Activated naive CD8-positive, alpha-beta T cell treated with anti-CD3 and anti-CD28 coated beads, Interleukin-2, amount 50 U/mL, for 24 hours (primary cell): ENCODE measurements around the gene PARVA.

Experiments used
- ATAC-seq: fragments of 150-1000 bp; cut with Tn5 transposase; one replicate; pipeline ENCODE4 v1.10.0; 2021
- DNase-seq: peaks from one replicate; pipeline ENCODE4 v3.0.0; 2021
- H3K27ac Mint-ChIP-seq: one replicate; pipeline ENCODE4 v1.8.0; 2021; ENCODE audit warnings: mild to moderate bottlenecking, mixed read lengths
- H3K27me3 Mint-ChIP-seq: one replicate; pipeline ENCODE4 v1.8.0; 2021; ENCODE audit warnings: mixed read lengths
- H3K36me3 Mint-ChIP-seq: one replicate; pipeline ENCODE4 v1.8.0; 2021; ENCODE audit warnings: low read depth, mixed read lengths
- H3K4me1 Mint-ChIP-seq: one replicate; pipeline ENCODE4 v1.8.0; 2021; ENCODE audit warnings: mixed read lengths
- H3K4me3 Mint-ChIP-seq: one replicate; pipeline ENCODE4 v1.8.0; 2021; ENCODE audit warnings: mild to moderate bottlenecking, moderate library complexity, mixed read lengths
- H3K9me3 Mint-ChIP-seq: one replicate; pipeline ENCODE4 v1.8.0; 2021; ENCODE audit warnings: mixed read lengths

Gene PARVA

DNA sequence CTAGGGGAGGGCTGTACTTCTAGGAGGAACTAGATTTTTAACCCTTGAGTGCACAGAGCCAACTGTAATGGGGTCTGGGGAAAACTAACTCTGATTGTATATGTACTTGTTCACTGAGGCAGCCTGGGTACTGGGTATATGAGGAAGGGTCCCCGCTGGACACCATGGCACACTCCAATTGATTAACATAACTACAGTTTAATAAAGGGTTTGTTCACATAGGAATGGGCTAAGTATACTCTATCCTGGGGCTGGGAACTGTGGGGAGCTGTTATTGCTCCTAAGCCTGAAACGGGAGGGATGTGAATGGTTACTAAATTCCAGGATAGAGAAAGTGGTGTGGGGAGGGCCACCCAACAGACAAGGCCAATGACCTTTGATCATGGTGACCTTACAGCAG lies 67.6 kb downstream of the PARVA start:
- H3K27me3 Mint-ChIP-seq: peaks cover 2% of the 10 kb centered on the region
- no peaks in the 10 kb centered on the region for H3K4me1 Mint-ChIP-seq
- H3K27ac Mint-ChIP-seq: no peak overlapping the region
- ATAC-seq: no peak
- no peak for DNase-seq
- no peak overlapping the region for H3K4me3 Mint-ChIP-seq
- no peaks in the 10 kb centered on the region for H3K9me3 Mint-ChIP-seq
- H3K36me3 Mint-ChIP-seq: no peaks in the 10 kb centered on the region

DNA sequence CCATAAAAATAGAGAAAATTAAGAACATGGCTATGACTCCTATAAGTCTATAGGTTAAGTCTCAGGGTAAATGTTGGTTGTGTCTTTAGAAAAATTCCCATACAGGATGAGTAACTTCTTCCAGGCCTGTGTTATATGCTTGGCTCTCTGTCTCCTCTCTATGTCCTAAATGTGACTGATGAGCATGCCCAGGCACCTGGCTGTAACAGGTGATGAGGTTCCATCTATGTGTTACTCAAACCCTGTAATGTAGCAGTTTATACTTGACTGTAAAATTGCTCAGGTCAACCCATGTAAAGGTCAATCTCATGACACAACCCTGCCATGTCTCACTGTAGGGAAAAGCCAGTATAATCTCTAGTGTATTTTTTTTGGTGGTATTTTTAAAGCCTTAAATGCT lies 69.5 kb downstream of the PARVA start:
- Mint-ChIP-seq H3K36me3 (no peaks in the 10 kb centered on the region), H3K9me3 (no peaks in the 10 kb centered on the region), H3K4me1 (no peaks in the 10 kb centered on the region), H3K4me3 (no peak overlapping the region), H3K27me3 (peaks cover 2% of the 10 kb centered on the region), H3K27ac (no peak overlapping the region)
- ATAC-seq: peak; percentile 69
- no peak for DNase-seq

DNA sequence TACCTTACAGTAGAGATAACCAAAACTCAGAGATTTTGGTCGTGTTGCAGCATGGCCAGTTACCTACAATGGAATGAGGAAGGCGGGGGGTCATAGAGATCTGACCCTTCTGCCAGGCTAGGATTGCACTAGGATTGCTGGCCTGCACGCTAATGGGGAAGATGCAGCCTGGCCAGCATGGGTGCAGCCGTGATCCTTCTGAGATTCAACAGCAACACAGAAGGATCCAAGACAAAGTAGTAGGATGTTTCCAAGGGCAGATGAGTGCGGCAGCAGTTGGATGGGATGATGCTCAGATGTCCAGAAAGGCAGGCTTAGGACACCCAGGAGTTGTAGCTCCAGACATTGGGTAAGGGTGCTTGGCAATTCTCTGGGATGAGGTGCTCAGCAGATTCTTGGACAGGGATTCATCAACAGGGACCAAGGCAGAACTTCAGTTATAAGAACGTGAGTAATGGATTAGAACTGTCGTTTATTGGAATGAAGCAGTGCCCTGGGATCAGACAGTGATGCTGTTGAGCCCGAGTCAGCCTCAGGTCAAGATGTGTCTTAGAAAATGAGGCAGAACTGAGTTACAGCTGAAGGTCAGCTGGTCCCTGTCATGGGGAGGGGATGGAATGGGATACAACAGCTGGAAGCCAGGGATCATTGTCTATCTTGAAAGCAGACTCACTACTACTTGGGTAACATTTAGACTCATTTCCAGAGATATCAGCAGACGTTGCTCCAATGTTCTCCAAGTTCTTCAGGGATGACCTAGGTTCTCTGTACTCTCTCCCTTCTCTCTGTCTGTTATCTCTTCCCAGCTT lies 71.0 kb downstream of the PARVA start:
- no peaks in the 10 kb centered on the region for H3K36me3 Mint-ChIP-seq
- H3K4me1 Mint-ChIP-seq: no peaks in the 10 kb centered on the region
- DNase-seq (no peak), ATAC-seq (no peak)
- H3K4me3 Mint-ChIP-seq: no peak overlapping the region
- no peak overlapping the region for H3K27ac Mint-ChIP-seq
- no peaks in the 10 kb centered on the region for H3K9me3 Mint-ChIP-seq
- H3K27me3 Mint-ChIP-seq: peaks cover 2% of the 10 kb centered on the region

DNA sequence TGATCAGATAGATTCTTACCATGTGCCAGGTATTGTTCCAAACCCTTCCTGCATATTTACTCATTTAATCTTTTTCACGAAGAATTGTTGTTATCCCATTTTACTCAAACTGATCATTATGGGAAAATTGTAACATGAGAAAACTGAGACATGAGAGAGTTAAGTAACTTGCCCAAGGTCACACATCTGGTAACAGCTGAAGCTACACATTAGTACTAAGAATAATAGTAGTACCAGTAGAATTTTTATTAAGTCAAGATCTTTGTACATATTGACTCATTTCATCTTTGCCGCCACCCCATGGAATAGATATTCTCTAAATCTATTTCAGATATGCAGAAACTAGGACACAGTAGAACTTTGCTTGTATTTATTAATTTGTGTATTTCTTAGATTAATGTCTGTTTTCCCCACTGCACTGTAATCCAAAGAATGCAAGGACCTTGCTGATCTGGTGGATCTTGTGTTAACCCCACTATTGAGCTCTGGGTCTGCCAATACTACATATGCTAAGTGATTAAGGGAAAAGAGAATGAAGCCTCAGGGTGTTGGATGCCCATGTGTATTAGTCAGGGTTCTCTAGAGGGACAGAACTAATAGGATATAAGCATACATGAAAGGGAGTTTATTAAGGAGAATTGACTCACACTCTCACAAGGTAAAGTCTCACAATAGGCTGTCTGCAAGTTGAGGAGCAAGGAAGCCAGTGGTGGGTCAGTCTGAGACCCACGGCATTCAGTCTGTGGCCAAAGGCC lies 72.8 kb downstream of the PARVA start:
- Mint-ChIP-seq H3K36me3 (no peaks in the 10 kb centered on the region), H3K4me1 (no peaks in the 10 kb centered on the region), H3K27me3 (no peaks in the 10 kb centered on the region), H3K27ac (no peak overlapping the region), H3K4me3 (no peak overlapping the region), H3K9me3 (no peaks in the 10 kb centered on the region)
- no peak for DNase-seq
- no peak for ATAC-seq

DNA sequence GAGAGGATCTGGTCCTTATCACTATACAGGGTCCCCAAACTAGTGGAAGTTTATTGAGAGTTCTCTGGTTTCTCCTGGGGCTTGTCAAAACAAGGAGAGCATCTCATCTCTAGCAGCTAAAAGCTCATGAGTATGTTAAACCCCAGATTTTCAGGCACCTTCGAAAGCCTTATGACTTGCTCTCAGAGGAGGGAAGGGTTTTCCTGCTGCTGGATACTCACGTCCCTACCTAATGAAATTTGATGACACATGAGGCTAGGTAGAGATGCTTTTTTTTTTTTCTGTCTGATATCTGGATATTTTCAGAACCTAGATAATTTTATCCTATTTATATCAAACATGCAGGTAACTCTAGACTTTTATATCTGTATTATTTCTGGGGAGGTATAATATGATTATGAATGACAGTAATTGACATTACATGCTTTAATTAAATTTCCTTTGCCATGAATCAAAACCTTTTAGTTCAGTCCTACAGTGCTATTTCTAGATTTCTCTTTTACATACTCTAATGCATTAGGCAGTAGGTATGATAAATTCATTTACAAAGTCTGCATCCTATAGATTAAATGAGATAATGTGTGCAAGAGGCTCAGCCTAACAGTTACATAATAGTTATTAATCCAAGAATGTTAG lies 73.9 kb downstream of the PARVA start:
- H3K27ac Mint-ChIP-seq: no peak overlapping the region
- DNase-seq (no peak), ATAC-seq (no peak)
- no peaks in the 10 kb centered on the region for H3K36me3 Mint-ChIP-seq
- no peaks in the 10 kb centered on the region for H3K27me3 Mint-ChIP-seq
- no peaks in the 10 kb centered on the region for H3K4me1 Mint-ChIP-seq
- H3K4me3 Mint-ChIP-seq: no peak overlapping the region
- no peaks in the 10 kb centered on the region for H3K9me3 Mint-ChIP-seq

DNA sequence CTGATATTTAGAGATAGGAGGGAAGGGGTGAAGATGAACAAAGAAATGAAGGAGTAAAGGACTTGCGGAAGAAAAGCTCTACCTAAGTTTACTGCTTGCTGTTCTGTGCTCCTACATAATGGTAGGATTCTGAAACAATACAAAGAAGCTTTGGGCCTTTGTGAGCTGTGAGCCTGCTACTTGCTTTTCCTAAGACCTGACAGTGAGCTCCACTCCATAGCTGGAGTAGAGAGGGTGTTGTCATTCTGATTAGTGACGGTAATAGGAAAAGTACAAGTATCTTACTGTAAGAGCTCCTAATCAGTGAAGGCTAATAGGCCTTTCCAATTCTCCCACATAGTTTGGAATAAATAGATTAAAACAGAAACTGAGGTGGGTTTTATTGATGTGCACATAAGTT lies 75.9 kb downstream of the PARVA start:
- no peak for ATAC-seq
- no peak for DNase-seq
- Mint-ChIP-seq H3K4me1 (no peaks in the 10 kb centered on the region), H3K4me3 (no peak overlapping the region), H3K9me3 (no peaks in the 10 kb centered on the region), H3K27ac (no peak overlapping the region), H3K36me3 (no peaks in the 10 kb centered on the region), H3K27me3 (no peaks in the 10 kb centered on the region)

DNA sequence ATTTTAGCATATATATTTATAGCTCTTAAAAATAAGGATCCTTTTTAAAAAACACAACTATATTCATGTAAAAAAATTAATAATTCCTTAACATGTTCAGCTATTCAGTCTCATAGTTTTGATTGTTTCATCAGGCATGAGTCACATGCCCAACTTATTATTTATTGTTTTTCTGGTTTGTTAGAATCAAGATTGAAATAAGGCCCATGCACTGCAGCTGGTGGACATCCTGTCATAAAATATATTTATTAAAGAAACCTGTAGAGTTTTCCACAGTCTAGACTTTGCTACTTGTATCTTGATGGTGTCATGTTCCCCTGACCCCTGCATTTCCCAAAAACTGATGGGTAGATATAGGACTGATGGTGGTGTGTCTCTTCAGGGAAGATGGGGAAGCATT lies 77.4 kb downstream of the PARVA start:
- Mint-ChIP-seq H3K4me3 (no peak overlapping the region), H3K9me3 (no peaks in the 10 kb centered on the region), H3K4me1 (no peaks in the 10 kb centered on the region), H3K27me3 (no peaks in the 10 kb centered on the region), H3K36me3 (no peaks in the 10 kb centered on the region), H3K27ac (no peak overlapping the region)
- DNase-seq (no peak), ATAC-seq (no peak)

DNA sequence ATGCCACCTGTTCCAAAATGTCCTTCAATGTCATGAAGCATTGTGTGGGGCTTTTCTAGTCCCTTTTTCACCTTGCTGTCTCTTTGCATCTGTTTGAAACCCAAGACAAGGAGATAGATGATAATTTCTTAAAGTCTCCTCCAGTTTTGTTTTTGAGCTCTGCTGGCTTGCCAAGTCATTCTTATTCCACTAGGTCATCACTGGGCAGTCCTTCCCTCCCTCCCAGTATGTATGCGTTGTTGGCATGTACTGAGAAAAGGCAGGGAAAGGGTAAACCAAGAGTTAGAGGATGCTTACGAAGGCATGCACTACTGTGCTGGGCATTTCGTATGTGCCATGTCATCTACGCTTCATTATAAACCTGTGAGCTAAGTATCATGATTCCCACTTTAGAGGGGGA lies 78.6 kb downstream of the PARVA start:
- Mint-ChIP-seq H3K4me3 (no peak overlapping the region), H3K36me3 (no peaks in the 10 kb centered on the region)

DNA sequence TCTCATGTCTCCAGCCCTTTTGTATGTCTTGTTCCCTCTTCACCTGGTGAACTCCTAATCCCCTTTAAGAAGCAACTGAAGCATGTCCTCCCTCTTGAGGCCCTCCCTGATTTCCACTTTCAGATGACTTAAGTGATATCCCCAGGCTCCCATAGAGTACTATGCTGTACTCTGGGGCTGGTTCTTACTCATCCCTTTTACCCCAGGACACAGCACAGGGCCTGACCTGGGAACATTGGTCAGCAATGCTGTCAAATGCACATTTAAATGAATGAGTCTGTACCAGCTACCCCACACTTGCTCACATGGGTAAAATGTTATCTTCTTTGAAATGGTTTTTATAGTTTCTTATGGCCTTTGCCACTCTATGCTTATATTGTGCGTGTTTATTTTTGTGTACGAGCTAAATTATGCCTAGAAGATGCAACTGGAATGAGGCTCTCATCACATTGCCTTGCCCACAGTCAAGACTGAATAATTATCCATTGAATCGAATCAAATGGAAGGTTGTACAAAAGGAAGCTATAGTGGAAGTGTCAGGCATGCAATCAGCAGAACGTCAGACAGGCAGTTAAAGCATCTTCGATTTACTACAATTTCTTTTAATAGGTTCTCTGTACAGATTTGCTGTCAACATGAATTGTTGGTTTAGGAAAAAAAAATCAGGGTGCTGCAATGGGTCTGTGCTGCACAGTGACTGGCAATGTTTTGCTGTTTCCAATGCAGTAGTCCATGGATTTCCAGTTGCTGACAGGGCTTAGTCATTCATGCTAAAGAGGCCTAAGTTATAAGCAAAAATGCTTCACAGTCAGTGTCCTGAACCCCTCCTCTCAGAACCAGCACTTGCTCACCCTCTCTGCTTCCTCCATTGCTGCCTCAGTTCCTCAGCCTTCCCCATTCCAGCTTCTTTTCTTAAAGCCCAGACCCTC lies 79.5 kb downstream of the PARVA start:
- no peak for ATAC-seq
- Mint-ChIP-seq H3K27ac (no peak overlapping the region), H3K9me3 (no peaks in the 10 kb centered on the region), H3K4me1 (no peaks in the 10 kb centered on the region), H3K36me3 (no peaks in the 10 kb centered on the region), H3K27me3 (no peaks in the 10 kb centered on the region), H3K4me3 (no peak overlapping the region)
- DNase-seq: no peak

More for the DNA sequence above, 78.6 kb downstream of the PARVA start:
- Mint-ChIP-seq H3K27ac (no peak overlapping the region), H3K4me1 (no peaks in the 10 kb centered on the region), H3K27me3 (no peaks in the 10 kb centered on the region), H3K9me3 (no peaks in the 10 kb centered on the region)
- ATAC-seq (no peak), DNase-seq (no peak)

DNA sequence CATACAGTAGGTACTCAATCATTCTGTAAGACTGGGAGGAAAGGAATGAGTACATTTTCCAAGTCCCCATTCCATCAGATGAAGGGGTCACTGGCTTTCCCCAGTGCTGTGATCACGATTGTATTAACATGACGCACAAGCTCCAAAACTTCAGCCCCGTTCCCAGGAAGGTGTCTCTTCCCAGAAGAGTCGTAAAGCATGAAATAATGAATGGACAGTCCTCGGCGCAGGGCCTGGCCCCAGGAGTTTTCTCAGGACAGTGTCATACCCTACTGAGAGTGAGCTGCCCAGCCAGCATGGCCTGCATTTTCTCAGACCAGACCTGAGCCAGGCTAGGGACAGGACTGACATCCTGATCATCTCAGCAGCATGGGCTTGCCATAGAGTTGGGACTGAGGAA lies 80.7 kb downstream of the PARVA start:
- H3K27me3 Mint-ChIP-seq: no peaks in the 10 kb centered on the region
- no peak overlapping the region for H3K4me3 Mint-ChIP-seq
- no peaks in the 10 kb centered on the region for H3K36me3 Mint-ChIP-seq
- no peak for DNase-seq
- no peaks in the 10 kb centered on the region for H3K9me3 Mint-ChIP-seq
- no peak for ATAC-seq
- no peak overlapping the region for H3K27ac Mint-ChIP-seq
- no peaks in the 10 kb centered on the region for H3K4me1 Mint-ChIP-seq

DNA sequence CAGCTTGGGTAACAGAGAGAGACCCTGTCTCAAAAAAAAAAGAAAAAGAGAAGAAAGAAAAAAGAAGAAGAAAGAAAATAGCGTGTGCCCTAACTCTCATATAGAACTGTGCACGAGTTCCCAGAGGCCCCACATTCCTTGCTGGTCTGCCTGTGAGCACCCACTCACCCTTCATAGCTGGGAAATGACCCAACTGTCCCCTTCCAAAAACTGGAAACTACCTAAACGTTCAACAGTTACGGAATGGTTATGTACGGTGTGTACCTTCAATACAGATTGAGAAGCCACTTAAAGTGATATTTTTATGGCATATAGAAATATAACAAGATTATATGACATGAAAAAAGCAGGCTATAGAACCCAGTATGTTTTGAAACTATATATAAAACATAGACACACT lies 82.0 kb downstream of the PARVA start:
- Mint-ChIP-seq H3K36me3 (no peaks in the 10 kb centered on the region), H3K9me3 (no peaks in the 10 kb centered on the region), H3K4me3 (no peak overlapping the region), H3K27me3 (no peaks in the 10 kb centered on the region), H3K27ac (no peak overlapping the region), H3K4me1 (no peaks in the 10 kb centered on the region)
- DNase-seq (no peak), ATAC-seq (no peak)

DNA sequence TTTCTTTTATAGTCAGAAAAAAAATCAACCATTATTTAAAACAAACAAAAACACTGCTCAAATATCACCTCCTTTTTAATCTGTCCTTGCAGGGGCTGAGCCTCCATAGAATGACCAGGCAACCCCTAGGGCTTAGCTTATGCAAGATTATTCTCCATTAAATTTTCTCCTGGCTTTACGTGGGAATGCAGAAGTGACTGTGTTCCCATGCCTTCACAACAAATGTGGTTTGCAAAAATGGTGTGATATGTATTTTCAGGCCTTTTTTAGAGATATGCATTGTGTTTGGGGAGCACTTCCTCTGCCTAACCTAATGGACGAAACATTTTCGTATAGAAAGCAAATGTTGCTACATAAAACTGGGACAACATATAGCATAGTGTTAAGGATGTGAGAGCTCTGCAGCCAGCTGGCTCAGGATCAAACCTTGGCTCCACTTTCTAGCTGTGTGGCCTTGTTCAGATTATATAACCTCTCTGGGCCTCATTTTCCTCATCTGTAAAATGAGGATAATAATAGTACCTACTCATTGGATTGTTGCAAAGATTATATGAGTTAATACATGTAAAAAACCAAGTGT lies 82.6 kb downstream of the PARVA start:
- Mint-ChIP-seq H3K9me3 (no peaks in the 10 kb centered on the region), H3K27me3 (no peaks in the 10 kb centered on the region), H3K4me1 (no peaks in the 10 kb centered on the region), H3K27ac (no peak overlapping the region), H3K4me3 (no peak overlapping the region), H3K36me3 (no peaks in the 10 kb centered on the region)
- ATAC-seq: no peak
- DNase-seq: no peak

DNA sequence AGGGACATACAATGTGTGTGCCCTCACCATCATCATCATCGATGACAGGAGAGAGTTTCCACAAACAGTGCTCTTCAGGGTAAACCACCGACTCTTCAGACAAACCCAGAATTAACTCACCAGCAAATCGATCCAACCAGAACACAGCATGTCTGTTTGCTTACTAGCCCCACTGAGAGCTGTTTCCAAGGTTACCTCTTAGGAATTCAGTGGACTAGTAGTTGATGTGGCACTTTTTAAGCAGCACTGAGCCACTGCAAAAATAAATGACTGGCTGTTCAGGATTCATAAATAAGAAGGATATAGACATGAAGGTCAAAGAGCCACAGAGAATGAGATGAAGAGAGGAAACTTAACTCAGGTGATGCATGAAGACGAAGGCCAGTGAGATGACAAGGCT lies 83.1 kb downstream of the PARVA start:
- Mint-ChIP-seq H3K4me3 (no peak overlapping the region), H3K9me3 (no peaks in the 10 kb centered on the region), H3K36me3 (no peaks in the 10 kb centered on the region), H3K27ac (no peak overlapping the region), H3K4me1 (no peaks in the 10 kb centered on the region), H3K27me3 (no peaks in the 10 kb centered on the region)
- DNase-seq (no peak), ATAC-seq (no peak)

DNA sequence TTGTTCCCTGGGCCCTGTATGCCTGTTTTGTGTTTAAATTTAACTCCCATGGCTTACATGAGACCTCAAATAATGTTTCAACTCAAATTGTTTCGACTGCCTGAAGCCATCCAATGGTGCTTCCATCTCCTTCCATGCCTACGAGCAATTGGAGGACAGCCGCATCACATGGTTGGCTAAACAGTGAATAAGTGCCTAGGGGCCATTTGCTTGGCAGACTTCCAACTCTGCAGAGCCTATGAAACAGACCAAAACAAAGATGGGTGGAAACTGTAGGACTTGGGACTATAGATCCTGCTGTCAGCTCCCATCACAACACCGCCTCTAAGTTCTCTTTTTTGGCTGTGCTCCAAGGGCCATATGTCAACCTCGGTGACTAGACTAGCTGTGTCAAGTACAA lies 84.1 kb downstream of the PARVA start:
- Mint-ChIP-seq H3K9me3 (peaks cover 4% of the 10 kb centered on the region), H3K27ac (no peak overlapping the region), H3K36me3 (no peaks in the 10 kb centered on the region), H3K4me1 (no peaks in the 10 kb centered on the region), H3K27me3 (no peaks in the 10 kb centered on the region), H3K4me3 (no peak overlapping the region)
- ATAC-seq (no peak), DNase-seq (no peak)
